Keratinocyte (primary cell): ENCODE results near the gene CLSTN2. TPM values are rescaled to one million over a fixed set of nuclear protein-coding genes. Genes with fewer than 3 reads are reported as not detected.

ENCODE experiments used
- DNase-seq: peaks from one replicate; pipeline ENCODE4 v3.0.0-alpha.2; 2011; ENCODE audit warnings: low read depth, missing footprints, low spot score
- FAIRE-seq: peaks from 2 replicates; lab custom pipeline; 2011; peaks lifted over from hg19 to GRCh38; lab: Jason Lieb, UNC
- H2AFZ ChIP-seq: 2 replicates; pipeline ENCODE4 v1.6.0; 2012; ENCODE audit warnings: low read length, control low read depth, inconsistent platforms; ENCODE audit not compliant: control insufficient read depth
- H3K27ac ChIP-seq: 2 replicates; pipeline ENCODE4 v1.5.1; 2011; ENCODE audit warnings: low read length; ENCODE audit not compliant: control insufficient read depth, insufficient read depth
- H3K27me3 ChIP-seq: 3 replicates; pipeline ENCODE4 v1.6.0; 2011; ENCODE audit warnings: low read length; ENCODE audit not compliant: control insufficient read depth, insufficient read depth; ENCODE audit errors: extremely low read depth
- H3K36me3 ChIP-seq, 2 experiments: 2 replicates in 1 of 2; 3 replicates in 1 of 2; pipeline ENCODE4 v1.5.1; 2011; ENCODE audit warnings: low read length in 2 of 2, mild to moderate bottlenecking in 1 of 2; ENCODE audit not compliant: control insufficient read depth in 2 of 2, insufficient read depth in 2 of 2; ENCODE audit errors: extremely low read depth in 1 of 2
- H3K4me1 ChIP-seq: 3 replicates; pipeline ENCODE4 v1.5.1; 2011; ENCODE audit warnings: low read length; ENCODE audit not compliant: control insufficient read depth, insufficient read depth; ENCODE audit errors: extremely low read depth
- H3K4me2 ChIP-seq: 3 replicates; pipeline ENCODE4 v1.6.0; 2011; ENCODE audit warnings: low read depth, low read length; ENCODE audit not compliant: control insufficient read depth, insufficient read depth; ENCODE audit errors: extremely low read depth
- H3K4me3 ChIP-seq, 3 experiments: fragments of 200-600 bp in 1 of 3; sonication (generic) in 1 of 3; 2 replicates in 2 of 3; 3 replicates in 1 of 3; pipeline ENCODE4 v1.5.1; 2011 to 2016; ENCODE audit warnings: low read length in 3 of 3, mild to moderate bottlenecking in 3 of 3, control low read depth in 2 of 3, inconsistent platforms in 1 of 3, low read depth in 1 of 3, mixed read lengths in 1 of 3, mixed run types in 1 of 3, moderate library complexity in 1 of 3; ENCODE audit not compliant: control insufficient read depth in 2 of 3, insufficient read depth in 2 of 3; ENCODE audit errors: extremely low read depth in 1 of 3
- H3K79me2 ChIP-seq: 2 replicates; pipeline ENCODE4 v1.6.0; 2012; ENCODE audit warnings: low read length; ENCODE audit not compliant: control insufficient read depth, insufficient read depth
- H3K9ac ChIP-seq: 3 replicates; pipeline ENCODE4 v1.6.0; 2011; ENCODE audit warnings: low read length; ENCODE audit not compliant: control insufficient read depth, insufficient read depth; ENCODE audit errors: extremely low read depth
- H3K9me1 ChIP-seq: 3 replicates; pipeline ENCODE4 v1.6.0; 2011; ENCODE audit warnings: low read length; ENCODE audit not compliant: control insufficient read depth, insufficient read depth; ENCODE audit errors: extremely low read depth
- H3K9me3 ChIP-seq: 2 replicates; pipeline ENCODE4 v1.5.1; 2012; ENCODE audit warnings: low read depth, low read length; ENCODE audit not compliant: control insufficient read depth
- H4K20me1 ChIP-seq: 3 replicates; pipeline ENCODE4 v1.6.0; 2011; ENCODE audit warnings: low read length; ENCODE audit not compliant: control insufficient read depth, insufficient read depth; ENCODE audit errors: extremely low read depth
- CTCF ChIP-seq, 3 experiments: IDR thresholded peaks in 1 of 3; conservative IDR thresholded peaks in 1 of 3; optimal IDR thresholded peaks in 1 of 3; 2 replicates in 2 of 3; 3 replicates in 1 of 3; pipeline versions ENCODE3 to v1.5.1; 2011; ENCODE audit warnings: low read length in 3 of 3, mild to moderate bottlenecking in 3 of 3, moderate library complexity in 2 of 3, control low read depth in 1 of 3, inconsistent platforms in 1 of 3; ENCODE audit not compliant: insufficient read depth in 2 of 3; ENCODE audit errors: extremely low read depth in 1 of 3
- EZH2 ChIP-seq: IDR thresholded peaks from one replicate; pipeline ENCODE4 v1.6.1; 2012; ENCODE audit warnings: inconsistent platforms, mild to moderate bottlenecking, low read length, moderate library complexity
- dilution Hi-C: fragments of 300-500 bp; cut with MboI; formaldehyde crosslinking; loops from one replicate; pipeline ENCODE4 v1.7.0; 2020; ENCODE audit warnings: low sequenced_read_pairs; ENCODE audit not compliant: extremely low pct_ligation_motif_present
- polyA plus RNA-seq, 5 experiments: library from polyadenylated mRNA; depleted of rRNA in 3 of 5; stranded (reverse) in 3 of 5; stranded (forward) in 1 of 5; unstranded in 1 of 5; fragments of >200 nt; gene quantifications; 1 replicate in 1 of 5; 2 replicates in 3 of 5; 3 replicates in 1 of 5; pipeline versions ENCODE4 v1.2.1 to v1.2.3, GENCODE V29; 2011 to 2012; ENCODE audit warnings: missing spikeins in 2 of 5, low read depth in 1 of 5, low replicate concordance in 1 of 5

The CLSTN2 gene
- polyA plus RNA-seq, 1 donor (not counting 4 experiments of a cell fraction or from before 2014, with no cell fraction given) = 0.09 TPM

GRCh38 chr3:139888561-139889140, 46.3 kb upstream of the CLSTN2 start:
- Histone ChIP-seq H3K79me2 (no peaks in the 10 kb centered on the region), H3K9ac (no peak overlapping the region), H3K36me3 (no peaks in the 10 kb centered on the region), H3K27me3 (no peaks in the 10 kb centered on the region), H4K20me1 (no peaks in the 10 kb centered on the region), H3K9me1 (no peaks in the 10 kb centered on the region), H3K9me3 (no peaks in the 10 kb centered on the region), H2AFZ (no peak overlapping the region), H3K27ac (no peak overlapping the region), H3K4me2 (no peak overlapping the region), H3K4me3 (no peak overlapping the region), H3K4me1 (peaks cover 3% of the 10 kb centered on the region)
- dilution Hi-C loops = no loop called here
- no peak for FAIRE-seq
- DNase-seq = no peak
- TF ChIP-seq EZH2 (no peak), CTCF (optimal IDR thresholded peaks at IDR 0.05 in 1 of 3, IDR thresholded peaks at IDR 0.05 in 1 of 3, conservative IDR thresholded peaks at IDR 0.05 in 1 of 3; ENCODE audit: extremely low read depth in 1 of 3, insufficient read depth in 2 of 3, low read length in 3 of 3) (no peak)

- no peak overlapping the region for H3K4me3 ChIP-seq
- H3K9ac ChIP-seq = no peak overlapping the region
- FAIRE-seq (no peak), DNase-seq (no peak)
- no peak overlapping the region for H3K4me2 ChIP-seq
- no peaks in the 10 kb centered on the region for H3K79me2 ChIP-seq
- TF ChIP-seq EZH2 (no peak), CTCF (optimal IDR thresholded peaks at IDR 0.05 in 1 of 3, IDR thresholded peaks at IDR 0.05 in 1 of 3, conservative IDR thresholded peaks at IDR 0.05 in 1 of 3; ENCODE audit: extremely low read depth in 1 of 3, insufficient read depth in 2 of 3, low read length in 3 of 3) (no peak)
- H3K9me1 ChIP-seq = no peaks in the 10 kb centered on the region
- no peaks in the 10 kb centered on the region for H3K9me3 ChIP-seq
- no peaks in the 10 kb centered on the region for H3K4me1 ChIP-seq
- no peaks in the 10 kb centered on the region for H3K27me3 ChIP-seq
- dilution Hi-C loops = no loop called here
- H4K20me1 ChIP-seq = no peaks in the 10 kb centered on the region
- H3K36me3 ChIP-seq = no peaks in the 10 kb centered on the region
- H3K27ac ChIP-seq = no peak overlapping the region
- H2AFZ ChIP-seq = no peak overlapping the region
Measured at GRCh38 chr3:139893267-139893962, 41.6 kb upstream of the CLSTN2 start.
